DOHH2 (cell line): Measurements from ENCODE around the gene MRGPRD.

Source experiments
- H3F3A ChIP-seq: fragments of 200-600 bp; sonication (generic), shearing (Covaris generic); 2 replicates; pipeline ENCODE4 v1.6.0; 2016; ENCODE audit warnings: antibody characterized with exemption, mild to moderate bottlenecking; ENCODE audit not compliant: control insufficient read depth, insufficient read depth
- H3K27ac ChIP-seq: fragments of 200-600 bp; sonication (generic); 2 replicates; pipeline ENCODE4 v1.5.1; 2014; ENCODE audit warnings: low read depth, mild to moderate bottlenecking, low read length, moderate library complexity
- H3K27me3 ChIP-seq: fragments of 200-600 bp; sonication (generic); 2 replicates; pipeline ENCODE4 v1.6.1; 2014; ENCODE audit warnings: mild to moderate bottlenecking, low read length, mixed read lengths; ENCODE audit not compliant: control insufficient read depth
- H3K36me3 ChIP-seq: fragments of 200-600 bp; sonication (generic); 2 replicates; pipeline ENCODE4 v1.6.1; 2014; ENCODE audit warnings: mild to moderate bottlenecking, low read length, moderate library complexity, mixed read lengths; ENCODE audit not compliant: control insufficient read depth
- H3K4me1 ChIP-seq: fragments of 200-600 bp; sonication (generic); 2 replicates; pipeline ENCODE4 v1.6.1; 2014; ENCODE audit warnings: mild to moderate bottlenecking, low read length, mixed read lengths; ENCODE audit not compliant: control insufficient read depth
- H3K4me2 ChIP-seq: fragments of 200-600 bp; sonication (generic); 2 replicates; pipeline ENCODE4 v1.6.0; 2014; ENCODE audit warnings: mild to moderate bottlenecking, low read length, moderate library complexity
- H3K4me3 ChIP-seq: fragments of 200-600 bp; sonication (generic); 2 replicates; pipeline ENCODE4 v1.5.1; 2014; ENCODE audit warnings: mild to moderate bottlenecking, low read length, mixed read lengths
- H3K79me2 ChIP-seq: fragments of 200-600 bp; sonication (generic); 2 replicates; pipeline ENCODE4 v1.6.1; 2014; ENCODE audit warnings: mild to moderate bottlenecking, low read length, mixed read lengths; ENCODE audit not compliant: control insufficient read depth
- H3K9me2 ChIP-seq: fragments of 200-600 bp; sonication (generic); replicated peaks from 2 replicates; pipeline ENCODE4 v1.6.1; 2014; ENCODE audit warnings: mild to moderate bottlenecking, low read length, mixed read lengths; ENCODE audit not compliant: control insufficient read depth
- H3K9me3 ChIP-seq: fragments of 200-600 bp; sonication (generic); 2 replicates; pipeline ENCODE4 v1.6.1; 2014; ENCODE audit warnings: antibody characterized with exemption, low read length, mixed read lengths; ENCODE audit not compliant: control insufficient read depth, insufficient read depth
- H4K20me1 ChIP-seq: fragments of 200-600 bp; sonication (generic); 2 replicates; pipeline ENCODE4 v1.6.0; 2014; ENCODE audit warnings: low read depth, mild to moderate bottlenecking, antibody characterized with exemption, low read length, moderate library complexity; ENCODE audit not compliant: control insufficient read depth, insufficient read depth
- EZH2phosphoT487 ChIP-seq: fragments of 200-600 bp; sonication (generic); IDR thresholded peaks from 2 replicates; pipeline ENCODE4 v1.6.1; 2017; ENCODE audit warnings: borderline replicate concordance, mild to moderate bottlenecking, antibody characterized with exemption, low read length, moderate library complexity, mixed read lengths
- TF ChIP-seq, protein P1 (sequence below): fragments of 200-600 bp; sonication (generic); IDR thresholded peaks from one replicate; pipeline ENCODE4 v1.5.1; 2014; ENCODE audit warnings: antibody characterized with exemption, mild to moderate bottlenecking, low read depth, low read length; ENCODE audit not compliant: poor library complexity, severe bottlenecking

Gene MRGPRD

DNA sequence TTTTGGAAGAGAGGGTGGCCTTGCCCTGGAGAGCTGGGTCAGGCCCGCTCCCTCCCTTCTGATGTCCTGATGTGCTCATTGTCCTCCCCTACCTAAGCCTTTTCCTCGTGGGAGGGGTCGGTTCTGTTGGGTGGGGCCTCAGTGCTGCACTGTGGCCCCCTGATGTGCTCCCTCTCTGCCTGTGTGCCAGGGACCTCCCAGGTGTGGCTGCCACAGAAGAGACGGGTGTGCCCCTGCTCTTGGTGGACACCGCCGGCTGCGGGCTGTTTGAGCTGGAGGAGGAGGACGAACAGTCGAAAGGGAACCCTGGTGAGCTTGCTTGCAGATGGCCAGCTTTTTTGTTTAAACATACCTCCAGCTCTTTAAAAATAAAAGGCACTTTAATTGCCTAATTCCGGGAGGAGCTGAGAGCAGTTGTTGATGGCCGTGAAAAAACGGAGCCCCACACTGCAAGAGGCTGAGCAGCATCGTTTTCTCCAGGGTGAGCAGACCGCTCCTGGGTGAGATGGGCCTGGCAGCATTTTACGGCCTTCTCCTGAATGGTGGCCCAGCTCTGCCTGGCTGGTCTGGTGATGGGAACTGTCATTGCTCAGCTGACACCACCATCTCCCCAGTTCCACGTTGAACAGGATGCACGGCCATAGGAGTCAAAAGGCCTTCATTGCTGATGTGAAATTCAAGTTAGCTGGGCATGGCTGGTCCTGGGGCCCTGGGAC is 47.0 kb downstream of the MRGPRD start:
- Histone ChIP-seq H3K4me3 (no peak overlapping the region), H3K36me3 (peaks cover 44% of the 10 kb centered on the region), H3K9me3 (no peaks in the 10 kb centered on the region), H3K27me3 (no peaks in the 10 kb centered on the region), H3K27ac (no peak overlapping the region), H3K79me2 (no peaks in the 10 kb centered on the region), H3K4me1 (no peaks in the 10 kb centered on the region), H3K4me2 (no peak overlapping the region), H3F3A (no peaks in the 10 kb centered on the region), H3K9me2 (no peaks in the 10 kb centered on the region), H4K20me1 (no peaks in the 10 kb centered on the region)
- TF ChIP-seq, protein P1, sequence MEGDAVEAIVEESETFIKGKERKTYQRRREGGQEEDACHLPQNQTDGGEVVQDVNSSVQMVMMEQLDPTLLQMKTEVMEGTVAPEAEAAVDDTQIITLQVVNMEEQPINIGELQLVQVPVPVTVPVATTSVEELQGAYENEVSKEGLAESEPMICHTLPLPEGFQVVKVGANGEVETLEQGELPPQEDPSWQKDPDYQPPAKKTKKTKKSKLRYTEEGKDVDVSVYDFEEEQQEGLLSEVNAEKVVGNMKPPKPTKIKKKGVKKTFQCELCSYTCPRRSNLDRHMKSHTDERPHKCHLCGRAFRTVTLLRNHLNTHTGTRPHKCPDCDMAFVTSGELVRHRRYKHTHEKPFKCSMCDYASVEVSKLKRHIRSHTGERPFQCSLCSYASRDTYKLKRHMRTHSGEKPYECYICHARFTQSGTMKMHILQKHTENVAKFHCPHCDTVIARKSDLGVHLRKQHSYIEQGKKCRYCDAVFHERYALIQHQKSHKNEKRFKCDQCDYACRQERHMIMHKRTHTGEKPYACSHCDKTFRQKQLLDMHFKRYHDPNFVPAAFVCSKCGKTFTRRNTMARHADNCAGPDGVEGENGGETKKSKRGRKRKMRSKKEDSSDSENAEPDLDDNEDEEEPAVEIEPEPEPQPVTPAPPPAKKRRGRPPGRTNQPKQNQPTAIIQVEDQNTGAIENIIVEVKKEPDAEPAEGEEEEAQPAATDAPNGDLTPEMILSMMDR, result no peak
- no peak for TF ChIP-seq EZH2phosphoT487

DNA sequence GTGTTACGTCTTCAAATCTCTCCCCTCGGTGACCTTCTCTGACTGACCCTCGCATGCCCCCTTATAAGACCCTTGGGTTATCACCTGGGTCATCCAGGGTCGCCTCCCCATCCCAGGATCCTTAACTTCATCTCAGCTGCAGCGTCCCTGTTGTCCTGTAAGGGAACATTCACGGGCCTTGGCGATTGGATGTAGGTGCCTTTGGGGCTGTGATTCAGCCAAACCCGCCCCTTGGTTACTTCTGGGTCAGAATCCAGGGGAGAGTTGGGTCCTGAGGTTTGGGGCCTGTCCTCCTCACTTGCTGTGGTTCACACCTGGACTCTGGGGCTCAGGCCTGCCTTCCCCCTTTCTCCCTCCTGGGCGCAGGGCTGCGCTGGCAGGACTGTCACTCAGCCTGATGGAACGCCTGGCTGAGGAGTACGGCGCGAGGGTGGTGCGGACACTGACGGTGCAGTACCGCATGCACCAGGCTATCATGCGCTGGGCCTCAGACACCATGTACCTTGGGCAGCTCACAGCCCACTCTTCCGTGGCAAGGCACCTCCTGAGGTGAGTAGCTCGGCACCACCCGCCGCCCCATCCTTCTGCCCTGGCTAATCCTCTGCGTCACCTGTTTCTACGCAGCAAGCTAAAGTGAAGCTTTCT is 47.7 kb downstream of the MRGPRD start:
- H3K4me2 ChIP-seq, result no peak overlapping the region
- H3K27ac ChIP-seq, result no peak overlapping the region
- no peaks in the 10 kb centered on the region for H3K27me3 ChIP-seq
- no peaks in the 10 kb centered on the region for H3K9me3 ChIP-seq
- H3K4me1 ChIP-seq, result no peaks in the 10 kb centered on the region
- H3K4me3 ChIP-seq, result no peak overlapping the region
- peaks cover 46% of the 10 kb centered on the region for H3K36me3 ChIP-seq
- no peaks in the 10 kb centered on the region for H4K20me1 ChIP-seq
- no peaks in the 10 kb centered on the region for H3K9me2 ChIP-seq
- no peak for TF ChIP-seq EZH2phosphoT487
- TF ChIP-seq, protein P1, result no peak
- no peaks in the 10 kb centered on the region for H3F3A ChIP-seq
- H3K79me2 ChIP-seq, result no peaks in the 10 kb centered on the region

DNA sequence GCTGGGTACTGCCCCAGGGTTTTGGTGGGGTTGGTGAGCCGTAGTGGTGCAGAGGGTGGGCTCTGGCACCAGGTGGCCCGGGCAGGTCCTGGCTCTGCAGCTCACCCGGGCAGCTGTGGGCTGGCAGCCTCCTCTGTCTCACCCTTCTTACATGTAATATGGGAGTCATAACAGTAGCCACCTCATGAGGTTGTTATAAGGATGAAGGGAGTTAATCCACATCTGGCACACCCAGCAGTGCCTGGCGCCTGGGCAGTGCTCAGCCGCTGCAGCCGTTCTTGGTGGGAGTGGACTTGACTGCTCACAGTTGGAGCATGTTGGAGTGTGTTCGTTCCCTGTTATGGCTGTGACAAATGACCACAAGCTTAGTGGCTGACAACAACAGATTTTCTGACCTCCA is 48.4 kb downstream of the MRGPRD start:
- Histone ChIP-seq H3K4me2 (no peak overlapping the region), H3K27ac (no peak overlapping the region), H3K9me2 (no peaks in the 10 kb centered on the region)

More for the DNA sequence above, 48.4 kb downstream of the MRGPRD start:
- H3F3A ChIP-seq, result no peaks in the 10 kb centered on the region
- no peaks in the 10 kb centered on the region for H4K20me1 ChIP-seq
- peaks cover 50% of the 10 kb centered on the region for H3K36me3 ChIP-seq
- H3K4me1 ChIP-seq, result peaks cover 5% of the 10 kb centered on the region
- TF ChIP-seq, protein P1, result no peak
- no peak for TF ChIP-seq EZH2phosphoT487
- no peaks in the 10 kb centered on the region for H3K27me3 ChIP-seq
- no peaks in the 10 kb centered on the region for H3K79me2 ChIP-seq
- H3K9me3 ChIP-seq, result no peaks in the 10 kb centered on the region
- no peak overlapping the region for H3K4me3 ChIP-seq
